A549 (cell line): ENCODE results near the gene KLK12. TPM values are rescaled to one million over a fixed set of nuclear protein-coding genes. Genes with fewer than 3 reads are reported as not detected.

Experiments used
- ATAC-seq, 2 experiments: fragments of 200-7000 bp in 1 of 2; fragments of >200 bp in 1 of 2; cut with Nextera tagmentation in 1 of 2; cut with Tn5 transposase in 1 of 2; 3 replicates each; pipeline versions ENCODE4 v1.8.0 to v1.9.1; 2018 to 2020; ENCODE audit warnings: mild to moderate bottlenecking in 1 of 2, moderate library complexity in 1 of 2
- CTCF ChIA-PET: fragments of 300-600 bp; sonication (Branson Sonifier 250); formaldehyde crosslinking; extraction: SDS; loops from one replicate; lab custom pipeline; 2021; ENCODE audit warnings: antibody characterized with exemption, inconsistent platforms; lab: Yijun Ruan, JAX
- POLR2A ChIA-PET: fragments of 350-600 bp; formaldehyde crosslinking; extraction: SDS; loops from one replicate; lab custom pipeline; 2021; ENCODE audit warnings: antibody characterized with exemption, inconsistent platforms; lab: Yijun Ruan, JAX
- DNase-seq, 2 experiments: peaks; one replicate each; pipeline versions ENCODE4 v3.0.0 to v3.0.0-alpha.2; 2011 to 2016; ENCODE audit warnings: low read depth in 1 of 2, low spot score in 1 of 2
- FAIRE-seq: peaks from 2 replicates; lab custom pipeline; 2011; peaks lifted over from hg19 to GRCh38; lab: Jason Lieb, UNC
- H3K27ac ChIP-seq, 2 experiments: fragments of >200 bp; sonication (Bioruptor Twin); formaldehyde crosslinking; 3 replicates each; pipeline ENCODE4 v1.5.1; 2016 to 2017
- H3K4me1 ChIP-seq: fragments of >200 bp; sonication (Bioruptor Twin); formaldehyde crosslinking; 3 replicates; pipeline ENCODE4 v1.6.1; 2016
- H3K4me2 ChIP-seq: fragments of >200 bp; sonication (Bioruptor Twin); formaldehyde crosslinking; 3 replicates; pipeline ENCODE4 v1.6.1; 2016
- H3K4me3 ChIP-seq: fragments of >200 bp; sonication (Bioruptor Twin); formaldehyde crosslinking; 3 replicates; pipeline ENCODE4 v1.5.1; 2016
- H3K9me3 ChIP-seq: fragments of >200 bp; sonication (Bioruptor Twin); formaldehyde crosslinking; 3 replicates; pipeline ENCODE4 v1.6.1; 2016
- ATOH8 ChIP-seq: fragments of 250-450 bp; sonication (Bioruptor Pico); IDR thresholded peaks from 2 replicates; pipeline ENCODE4 v1.5.0; 2020; ENCODE audit warnings: low read depth, mild to moderate bottlenecking, moderate library complexity
- BHLHE40 ChIP-seq: IDR thresholded peaks from 2 replicates; pipeline ENCODE4 v1.6.1; 2012; ENCODE audit warnings: low read depth, low read length, inconsistent platforms
- CBX2 ChIP-seq: fragments of 200-600 bp; sonication (generic); IDR thresholded peaks from 2 replicates; pipeline ENCODE4 v1.6.1; 2016; ENCODE audit warnings: low read depth, mild to moderate bottlenecking, borderline replicate concordance
- CEBPB ChIP-seq, 2 experiments: fragments of >200 bp in 1 of 2; sonication (Bioruptor Twin) in 1 of 2; formaldehyde crosslinking in 1 of 2; IDR thresholded peaks; 2 replicates each; pipeline ENCODE4 v1.6.1; 2012 to 2016
- CHD2 ChIP-seq: fragments of 150-350 bp; IDR thresholded peaks from 2 replicates; pipeline ENCODE4 v1.6.1; 2014; ENCODE audit warnings: low read length; ENCODE audit not compliant: partially characterized antibody
- E2F6 ChIP-seq: IDR thresholded peaks from 2 replicates; pipeline ENCODE4 v1.6.1; 2012; ENCODE audit warnings: low read depth, borderline replicate concordance
- EHF ChIP-seq: fragments of 250-450 bp; sonication (Bioruptor Pico); IDR thresholded peaks from 2 replicates; pipeline ENCODE4 v1.5.0; 2020; ENCODE audit warnings: mild to moderate bottlenecking
- EHMT2 ChIP-seq: fragments of 200-600 bp; sonication (generic); IDR thresholded peaks from 2 replicates; pipeline ENCODE4 v1.6.1; 2016; ENCODE audit warnings: antibody characterized with exemption, low read depth, mild to moderate bottlenecking, moderate library complexity
- ELK1 ChIP-seq: fragments of 150-350 bp; IDR thresholded peaks from 2 replicates; pipeline ENCODE4 v1.6.1; 2014; ENCODE audit warnings: low read depth, mild to moderate bottlenecking, low read length
- EP300 ChIP-seq, 2 experiments: fragments of >200 bp; sonication (Bioruptor Twin); formaldehyde crosslinking; IDR thresholded peaks; 2 replicates in 1 of 2; 3 replicates in 1 of 2; pipeline ENCODE4 v1.6.1; 2016 to 2017
- FOSB ChIP-seq: fragments of 250-450 bp; sonication (Bioruptor Pico); IDR thresholded peaks from 2 replicates; pipeline ENCODE4 v1.5.0; 2020; ENCODE audit warnings: mild to moderate bottlenecking, moderate library complexity
- GATA3 ChIP-seq: IDR thresholded peaks from 2 replicates; pipeline ENCODE4 v1.6.1; 2012; ENCODE audit warnings: borderline replicate concordance
- HDAC2 ChIP-seq: fragments of 200-600 bp; sonication (generic); IDR thresholded peaks from 2 replicates; pipeline ENCODE4 v1.6.1; 2016
- HOXA7 ChIP-seq: fragments of 250-450 bp; sonication (Bioruptor Pico); IDR thresholded peaks from 2 replicates; pipeline ENCODE4 v1.5.0; 2020; ENCODE audit warnings: mild to moderate bottlenecking, moderate library complexity
- HOXB5 ChIP-seq: fragments of 250-450 bp; sonication (Bioruptor Pico); IDR thresholded peaks from 2 replicates; pipeline ENCODE4 v1.5.0; 2020; ENCODE audit warnings: mild to moderate bottlenecking, moderate library complexity
- KDM1A ChIP-seq: fragments of 200-600 bp; sonication (generic); IDR thresholded peaks from 2 replicates; pipeline ENCODE4 v1.6.1; 2016; ENCODE audit warnings: low read depth, mild to moderate bottlenecking
- KDM5A ChIP-seq: fragments of 200-600 bp; sonication (generic); IDR thresholded peaks from 2 replicates; pipeline ENCODE4 v1.6.1; 2016; ENCODE audit warnings: antibody characterized with exemption, mild to moderate bottlenecking
- MAFK ChIP-seq: fragments of 450-650 bp; IDR thresholded peaks from 2 replicates; pipeline ENCODE4 v1.6.1; 2014; ENCODE audit not compliant: partially characterized antibody
- MAX ChIP-seq: IDR thresholded peaks from 2 replicates; pipeline ENCODE4 v1.6.1; 2012
- NFE2L2 ChIP-seq: fragments of 150-350 bp; conservative IDR thresholded peaks from 2 replicates; pipeline ENCODE4 v1.6.1; 2014; ENCODE audit warnings: low read length
- PBX3 ChIP-seq: IDR thresholded peaks from 2 replicates; pipeline ENCODE4 v1.6.1; 2012
- POLR2A ChIP-seq: IDR thresholded peaks from 2 replicates; pipeline ENCODE4 v1.6.1; 2012; ENCODE audit warnings: mild to moderate bottlenecking, low read length
- RAD21 ChIP-seq, 2 experiments: fragments of >200 bp in 1 of 2; sonication (Bioruptor Twin) in 1 of 2; formaldehyde crosslinking in 1 of 2; IDR thresholded peaks in 1 of 2; conservative IDR thresholded peaks in 1 of 2; 2 replicates in 1 of 2; 3 replicates in 1 of 2; pipeline ENCODE4 v1.6.1; 2012 to 2018; ENCODE audit warnings: inconsistent platforms in 1 of 2
- RCOR1 ChIP-seq: fragments of 150-350 bp; IDR thresholded peaks from 2 replicates; pipeline ENCODE4 v1.6.1; 2014; ENCODE audit warnings: antibody characterized with exemption, low read length, low read depth
- RNF2 ChIP-seq: fragments of 200-600 bp; sonication (generic); IDR thresholded peaks from 2 replicates; pipeline ENCODE4 v1.6.1; 2016; ENCODE audit warnings: low read depth, mild to moderate bottlenecking, antibody characterized with exemption, moderate library complexity, borderline replicate concordance
- USF2 ChIP-seq: fragments of 450-650 bp; IDR thresholded peaks from 2 replicates; pipeline ENCODE4 v1.6.1; 2014; ENCODE audit warnings: antibody characterized with exemption
- ZFP36 ChIP-seq: fragments of 450-650 bp; IDR thresholded peaks from 2 replicates; pipeline ENCODE4 v1.6.1; 2014; ENCODE audit warnings: borderline replicate concordance; ENCODE audit not compliant: partially characterized antibody
- WGBS: methylation state at CpG from one replicate; pipeline ENCODE4 v1.1.6; 2017; ENCODE audit errors: missing lambda C conversion rate; 5-methylcytosine and 5-hydroxymethylcytosine counted together
- polyA plus RNA-seq, 4 experiments: library from polyadenylated mRNA; depleted of rRNA in 3 of 4; stranded (reverse); fragments of >200 nt; fragmentation: RNase III in 1 of 4; extraction: RNeasy Plus Mini Kit Qiagen cat#74134 plus additional on column Dnase treatment in 1 of 4; gene quantifications; 2 replicates in 3 of 4; 3 replicates in 1 of 4; pipeline ENCODE4 v1.2.3, GENCODE V29; 2011 to 2017

The KLK12 gene
- polyA plus RNA-seq, 2 of the 4 experiments (the other 2 are of a cell fraction) = not detected

- ATAC-seq (0 out of 6 replicates have a peak, but pooled peaks of 1 of the 2 experiments have one; percentile 6), DNase-seq (no peak), FAIRE-seq (no peak)
- 24% methylated on average over 10 of the region's 19 CpGs for WGBS
- POLR2A ChIA-PET = interaction anchor here (0.7 kb wide), 1 partner anchor 137 kb away, joined by 3 read pairs; no protein-coding TSS in a partner anchor
- Histone ChIP-seq H3K4me2 (no peak overlapping the region), H3K27ac (no peak overlapping the region), H3K9me3 (no peaks in the 10 kb centered on the region), H3K4me1 (no peaks in the 10 kb centered on the region), H3K4me3 (no peak overlapping the region)
- TF ChIP-seq USF2 (no peak), CBX2 (no peak), ELK1 (no peak), EHF (CRISPR knock-in tag) (no peak), NFE2L2 (no peak), MAFK (no peak), HDAC2 (no peak), GATA3 (no peak), RNF2 (no peak), EP300 (IDR thresholded peaks at IDR 0.05) (no peak), RAD21 (conservative IDR thresholded peaks at IDR 0.05 in 1 of 2, IDR thresholded peaks at IDR 0.05 in 1 of 2) (no peak), E2F6 (no peak), CEBPB (IDR thresholded peaks at IDR 0.05) (no peak), HOXA7 (CRISPR knock-in tag) (no peak), HOXB5 (CRISPR knock-in tag) (no peak), ATOH8 (CRISPR knock-in tag) (no peak), KDM1A (no peak)
- CTCF ChIA-PET = interaction anchor here (1.4 to 4.3 kb wide), 2 partner anchors 12 to 30 kb away, joined by 4 to 16 read pairs; no protein-coding TSS in a partner anchor
Measured at GRCh38 chr19:51009061-51009891, 25.5 kb downstream of the KLK12 start.

GRCh38 chr19:51007488-51007887 is 27.3 kb downstream of the KLK12 start:
- no peak for TF ChIP-seq NFE2L2
- no peak for TF ChIP-seq KDM5A
- no peak for TF ChIP-seq EHMT2
- FAIRE-seq (peak; percentile 54), DNase-seq (no peak), ATAC-seq (no peak)
- WGBS = 33% methylated on average over 3 of the region's 3 CpGs
- no peaks in the 10 kb centered on the region for H3K9me3 ChIP-seq
- CTCF ChIA-PET = no interaction called here
- POLR2A ChIA-PET = no interaction called here
- H3K4me3 ChIP-seq = no peak overlapping the region
- no peak overlapping the region for H3K27ac ChIP-seq
- no peak overlapping the region for H3K4me2 ChIP-seq
- no peaks in the 10 kb centered on the region; the same call in 2 of the 3 replicates for H3K4me1 ChIP-seq

GRCh38 chr19:51006406-51006805 is 28.4 kb downstream of the KLK12 start:
- Histone ChIP-seq H3K27ac (no peak overlapping the region), H3K9me3 (no peaks in the 10 kb centered on the region), H3K4me2 (no peak overlapping the region), H3K4me1 (peaks cover 6% of the 10 kb centered on the region; the same call in 2 of the 3 replicates), H3K4me3 (no peak overlapping the region)
- ATAC-seq = no peak
- ChIA-PET CTCF (no interaction called here), POLR2A (no interaction called here)
- FAIRE-seq = no peak
- no peak for DNase-seq
- WGBS = 6% methylated on average over 3 of the region's 8 CpGs
- TF ChIP-seq POLR2A = no peak
- no peak for TF ChIP-seq EHF (CRISPR knock-in tag)
- TF ChIP-seq RCOR1 = no peak
- no peak for TF ChIP-seq EP300 (IDR thresholded peaks at IDR 0.05)
- no peak for TF ChIP-seq BHLHE40
- no peak for TF ChIP-seq NFE2L2
- no peak for TF ChIP-seq USF2
- TF ChIP-seq MAX = no peak
- no peak for TF ChIP-seq CHD2
- TF ChIP-seq ZFP36 = no peak
- no peak for TF ChIP-seq CBX2
- no peak for TF ChIP-seq FOSB (CRISPR knock-in tag)
- no peak for TF ChIP-seq HOXA7 (CRISPR knock-in tag)
- TF ChIP-seq PBX3 = no peak
